Activated CD8-positive, alpha-beta memory T cell treated with anti-CD3 and anti-CD28 coated beads for 48 hours (primary cell): ENCODE measurements around the gene KBTBD3.

Experiments
- DNase-seq, 3 experiments: peaks; one replicate each; pipeline ENCODE4 v3.0.0-alpha.2; 2020; ENCODE audit warnings: low read depth in 2 of 3, low spot score in 2 of 3

The KBTBD3 gene, protein sequence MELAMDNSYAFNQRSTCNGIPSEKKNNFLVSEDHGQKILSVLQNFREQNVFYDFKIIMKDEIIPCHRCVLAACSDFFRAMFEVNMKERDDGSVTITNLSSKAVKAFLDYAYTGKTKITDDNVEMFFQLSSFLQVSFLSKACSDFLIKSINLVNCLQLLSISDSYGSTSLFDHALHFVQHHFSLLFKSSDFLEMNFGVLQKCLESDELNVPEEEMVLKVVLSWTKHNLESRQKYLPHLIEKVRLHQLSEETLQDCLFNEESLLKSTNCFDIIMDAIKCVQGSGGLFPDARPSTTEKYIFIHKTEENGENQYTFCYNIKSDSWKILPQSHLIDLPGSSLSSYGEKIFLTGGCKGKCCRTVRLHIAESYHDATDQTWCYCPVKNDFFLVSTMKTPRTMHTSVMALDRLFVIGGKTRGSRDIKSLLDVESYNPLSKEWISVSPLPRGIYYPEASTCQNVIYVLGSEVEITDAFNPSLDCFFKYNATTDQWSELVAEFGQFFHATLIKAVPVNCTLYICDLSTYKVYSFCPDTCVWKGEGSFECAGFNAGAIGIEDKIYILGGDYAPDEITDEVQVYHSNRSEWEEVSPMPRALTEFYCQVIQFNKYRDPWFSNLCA

DNA sequence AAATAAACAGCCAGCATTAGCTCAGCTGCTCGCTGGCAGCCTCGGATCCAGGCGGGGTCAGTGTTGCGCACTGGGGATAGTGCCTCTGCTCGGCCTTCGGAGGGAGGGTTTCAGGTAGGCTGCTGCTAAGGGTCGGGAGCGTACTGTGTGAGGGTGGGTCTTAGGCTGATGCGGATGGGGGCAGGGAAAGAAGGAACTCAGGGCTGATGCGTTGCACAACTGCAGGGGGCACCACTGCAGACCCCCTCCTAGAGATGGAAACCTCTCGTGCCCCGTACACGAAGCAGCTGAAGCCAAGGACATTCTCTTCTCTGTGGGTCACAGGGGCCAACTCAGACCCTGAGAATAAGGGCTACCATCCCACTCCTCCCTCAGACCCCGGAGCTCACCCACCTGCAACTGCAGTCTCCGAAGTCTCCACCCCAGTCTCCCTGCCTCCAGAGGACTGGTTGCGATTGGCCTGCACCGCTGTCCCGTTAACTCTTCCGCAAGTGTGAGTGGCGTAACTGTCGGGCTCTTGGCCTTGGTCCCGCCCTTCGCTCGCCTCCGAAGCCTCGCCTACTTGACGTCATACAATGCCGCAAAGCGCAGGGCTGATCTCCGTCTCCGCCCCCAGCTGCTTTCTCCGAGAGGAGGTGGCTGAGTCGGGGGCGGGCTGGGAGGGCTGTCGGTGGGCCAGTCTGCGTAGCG is at the start of gene KBTBD3:
Gene KBTBD3, minus strand, starts transcription at position 429 of the 690 bp plus-strand sequence. CDS start 18,250 bp downstream, outside the sequence.
- peak; percentile 79 to 95 (median 80) for DNase-seq

DNA sequence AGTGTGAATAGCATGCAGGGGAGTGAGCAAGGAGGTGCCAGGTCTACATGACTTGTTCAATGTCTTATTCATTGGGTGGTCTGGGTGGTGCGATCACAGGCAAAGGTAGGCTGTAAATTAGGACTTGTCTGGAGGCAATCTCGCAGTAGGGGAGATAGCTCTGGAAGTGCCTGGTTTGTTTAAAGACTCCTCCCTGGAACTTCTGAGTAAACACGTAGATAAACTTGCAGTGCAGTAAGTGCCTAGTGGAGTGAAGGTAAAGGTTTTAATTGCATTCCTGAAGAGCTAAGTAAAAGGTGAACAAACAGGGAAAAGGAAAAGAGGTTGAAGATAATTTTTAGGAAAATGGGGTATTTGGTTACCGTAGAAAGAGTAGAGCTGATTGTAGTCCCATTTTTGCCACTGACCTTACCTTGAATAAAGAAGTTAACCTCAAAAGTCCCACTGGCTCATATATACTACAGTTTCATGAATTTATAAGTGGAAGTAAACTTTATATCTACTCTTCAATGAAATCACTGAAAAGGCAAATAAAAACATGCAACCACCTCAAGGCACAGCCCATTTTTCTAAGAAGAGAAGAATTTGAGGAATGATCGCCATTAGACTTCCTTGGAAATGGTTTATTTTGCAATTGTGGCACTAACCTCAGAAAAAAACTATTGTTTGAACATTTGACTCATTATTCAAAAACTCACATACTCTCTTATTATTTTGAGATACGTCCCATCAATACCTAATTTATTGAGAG is 44.6 kb upstream of the KBTBD3 start:
- no peak for DNase-seq

DNA sequence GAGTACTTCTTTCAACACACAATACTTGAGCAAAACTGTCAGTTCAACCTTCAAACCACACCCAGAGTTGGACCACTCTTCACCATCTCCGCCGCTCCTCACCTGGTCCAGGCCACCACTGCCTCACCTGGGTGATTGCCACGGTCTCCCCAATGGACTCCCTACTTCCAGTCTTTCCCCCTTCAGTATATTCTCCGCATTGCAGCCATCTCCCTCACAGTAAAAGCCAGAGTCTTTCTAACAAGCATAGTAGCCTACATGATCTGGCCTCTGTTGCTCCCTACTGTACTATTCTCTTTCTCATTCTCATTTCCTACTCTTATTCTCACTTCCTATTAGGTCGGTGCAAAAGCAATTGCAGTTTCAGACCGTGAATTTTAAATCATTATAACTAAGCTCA is 28.8 kb upstream of the KBTBD3 start:
- DNase-seq: no peak

DNA sequence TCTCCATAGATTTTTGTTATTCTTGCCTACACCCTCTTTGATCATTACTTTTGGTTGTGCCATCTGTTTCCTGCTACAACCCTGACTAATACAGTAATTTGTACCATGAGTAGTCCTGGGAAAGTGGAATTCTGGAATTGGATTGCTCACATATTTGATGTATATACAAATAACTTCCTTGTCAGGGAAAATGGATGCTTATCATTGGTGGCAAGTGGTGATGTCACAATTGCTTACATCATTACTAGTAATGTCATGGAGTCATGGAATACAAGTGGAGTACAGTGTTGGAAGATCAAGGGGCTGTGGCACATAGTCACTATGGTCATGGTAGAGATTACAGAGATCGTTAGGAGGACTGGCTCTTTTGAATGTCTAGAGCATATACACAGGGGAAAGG is 24.7 kb upstream of the KBTBD3 start:
- no peak for DNase-seq

DNA sequence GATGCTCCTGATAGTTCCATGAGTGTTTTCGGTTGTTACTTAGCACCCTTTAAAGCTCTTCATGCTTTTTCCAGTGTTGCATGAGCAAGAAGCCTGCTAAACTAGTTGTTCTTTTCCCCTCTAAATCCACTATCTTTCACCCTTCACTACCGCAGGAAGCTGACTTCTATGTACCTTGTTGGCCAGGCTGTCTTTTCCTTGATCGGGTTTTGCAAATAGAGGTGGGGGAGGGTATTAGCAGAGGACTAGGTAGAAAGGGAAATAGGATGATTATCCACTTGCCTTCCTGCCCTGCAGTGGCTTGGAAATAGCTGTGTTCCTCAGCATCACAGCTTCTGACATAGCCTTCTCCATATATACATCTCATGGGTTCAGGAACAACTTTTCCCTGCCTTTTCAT is 24.2 kb upstream of the KBTBD3 start:
- DNase-seq: no peak

DNA sequence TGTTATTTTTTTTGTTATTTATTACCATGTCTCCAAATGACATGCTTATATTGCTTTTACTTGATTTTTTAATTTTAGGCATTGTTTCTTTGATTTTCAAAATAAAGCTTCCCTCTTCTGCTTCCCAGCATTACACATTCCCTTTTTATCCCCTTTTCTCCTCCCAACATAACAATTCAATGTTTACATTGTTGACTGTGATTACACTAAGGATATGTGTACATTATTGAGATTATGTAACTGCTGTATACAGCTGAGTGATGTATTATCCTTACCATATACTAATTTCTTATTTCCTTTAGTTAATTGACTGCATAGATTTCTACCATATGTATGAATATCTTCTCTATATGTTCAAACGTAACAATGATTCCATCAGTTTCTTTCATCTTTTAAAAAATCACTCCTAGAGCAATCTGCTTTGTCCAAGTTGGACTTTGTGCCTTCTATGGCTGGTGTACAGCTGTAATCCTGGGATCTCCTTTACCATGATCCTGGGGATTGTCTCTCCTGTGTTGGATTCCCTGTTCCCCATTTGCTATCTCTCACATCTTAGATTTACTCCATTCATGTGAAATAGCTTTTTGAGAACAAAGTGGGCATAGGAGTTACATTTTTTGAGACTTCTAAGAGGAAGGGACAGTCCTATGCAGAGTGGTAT is 21.9 kb upstream of the KBTBD3 start:
- DNase-seq: no peak

DNA sequence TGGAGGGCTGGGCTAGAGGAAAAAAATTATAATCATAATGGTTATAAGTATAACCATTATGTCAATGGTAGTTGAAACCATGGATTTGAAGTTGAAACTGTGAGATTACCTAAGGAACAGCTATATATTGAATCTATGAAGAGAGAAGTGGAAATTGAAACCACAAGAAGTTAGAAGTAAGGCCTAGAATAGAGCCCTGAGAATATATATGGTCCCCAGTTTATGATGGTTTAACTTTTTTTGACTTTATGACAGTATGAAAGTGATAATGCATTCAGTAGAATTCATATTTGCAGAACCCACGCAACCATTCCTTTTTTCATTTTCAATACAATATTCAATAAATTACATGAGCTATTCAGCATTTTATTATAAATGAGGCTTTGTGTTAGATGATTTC is 15.3 kb upstream of the KBTBD3 start:
- no peak for DNase-seq

DNA sequence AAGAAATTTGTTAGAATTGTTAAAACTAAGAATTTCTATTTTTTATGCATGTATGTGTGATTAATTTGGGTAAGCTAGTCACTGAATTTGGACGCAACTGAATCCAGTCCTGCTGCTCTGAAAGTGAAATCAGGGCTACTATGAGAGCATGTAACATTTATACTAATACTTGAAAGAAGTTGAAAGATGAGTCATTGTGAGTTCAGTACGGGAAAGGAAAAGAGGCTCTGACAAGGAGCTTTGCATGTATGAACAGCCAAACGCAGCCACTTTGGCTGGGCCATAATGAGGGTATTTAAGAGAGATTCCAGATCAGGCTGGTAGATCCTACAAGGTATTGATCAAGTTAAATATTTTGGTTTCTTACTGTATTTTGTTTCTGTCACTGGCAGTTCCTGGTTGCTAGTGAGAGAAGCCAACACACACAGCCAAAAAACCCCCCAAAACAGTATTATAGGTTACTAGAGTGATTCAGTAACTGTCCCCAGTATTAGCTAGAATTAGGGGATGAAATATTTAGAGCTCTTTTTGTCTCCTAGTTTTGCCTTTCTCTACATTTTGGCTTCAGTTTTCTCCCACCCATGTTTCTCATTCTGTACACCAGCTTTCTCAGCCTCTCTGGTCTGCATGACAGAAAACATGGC is 14.5 kb upstream of the KBTBD3 start:
- no peak for DNase-seq

DNA sequence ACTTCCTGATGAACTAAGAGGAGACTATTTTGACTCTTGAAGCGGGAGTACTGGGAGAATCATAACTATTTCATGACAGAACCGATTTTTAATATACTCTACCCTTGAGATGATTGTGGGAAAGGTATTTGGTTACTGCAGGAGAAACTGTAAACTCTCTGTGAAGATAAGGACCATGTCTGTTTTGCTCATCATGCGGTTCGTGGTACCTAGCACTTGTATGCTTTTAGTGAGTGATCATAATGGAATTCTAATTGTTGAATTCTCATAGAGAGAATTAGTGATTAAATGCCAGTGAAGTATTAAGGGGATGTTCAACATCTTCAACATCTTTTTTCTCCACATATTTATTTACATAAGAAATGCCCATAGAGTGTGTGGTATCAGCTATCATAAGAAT is 11.7 kb upstream of the KBTBD3 start:
- no peak for DNase-seq

DNA sequence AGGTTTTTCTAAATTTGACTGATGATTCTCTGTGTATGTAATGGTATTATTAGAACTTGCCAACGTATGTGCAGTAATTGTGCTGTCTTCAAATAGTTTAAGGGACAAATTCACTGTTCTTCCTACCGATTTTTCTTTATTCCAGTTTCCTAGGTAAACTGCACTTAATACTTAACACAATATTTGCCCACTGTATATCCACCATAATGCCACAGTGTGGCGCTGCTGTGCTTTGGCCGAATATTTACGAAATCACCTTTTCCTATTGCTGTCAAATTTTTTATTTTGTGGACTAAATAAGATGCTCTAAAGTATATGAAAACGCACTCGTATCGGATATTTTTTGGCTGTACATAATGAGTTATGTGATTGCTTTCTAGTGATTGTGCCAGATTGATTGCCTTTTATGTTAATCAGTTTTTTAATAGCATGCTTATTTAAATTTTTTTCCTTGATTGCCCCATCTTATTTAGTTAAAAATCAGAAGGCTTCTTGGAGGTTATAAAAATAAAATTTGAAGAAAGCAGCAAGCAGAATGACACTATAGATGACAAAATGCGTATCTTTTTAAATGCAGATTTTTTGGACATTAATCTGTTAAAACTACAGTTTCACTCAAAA is 10.8 kb upstream of the KBTBD3 start:
- no peak for DNase-seq

DNA sequence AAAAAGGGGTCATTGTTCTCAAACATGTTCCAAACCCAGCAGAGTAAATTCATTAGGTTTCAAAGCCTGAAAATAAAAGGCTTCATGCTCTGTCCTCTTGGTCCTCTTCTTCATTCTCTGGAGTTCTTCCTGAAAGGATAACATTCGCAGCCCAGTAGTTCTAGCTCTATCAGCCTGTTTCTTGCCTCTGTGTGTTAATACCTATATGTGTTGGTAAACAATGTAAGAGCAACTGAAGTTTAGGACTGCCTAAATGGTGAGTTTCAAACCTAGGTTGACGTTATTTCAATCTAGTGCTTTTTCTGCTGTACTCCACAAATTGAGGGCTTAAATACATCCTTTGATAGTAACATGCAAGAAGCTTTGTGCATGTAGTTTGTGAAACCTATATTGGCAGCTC is 9.7 kb upstream of the KBTBD3 start:
- DNase-seq: no peak

DNA sequence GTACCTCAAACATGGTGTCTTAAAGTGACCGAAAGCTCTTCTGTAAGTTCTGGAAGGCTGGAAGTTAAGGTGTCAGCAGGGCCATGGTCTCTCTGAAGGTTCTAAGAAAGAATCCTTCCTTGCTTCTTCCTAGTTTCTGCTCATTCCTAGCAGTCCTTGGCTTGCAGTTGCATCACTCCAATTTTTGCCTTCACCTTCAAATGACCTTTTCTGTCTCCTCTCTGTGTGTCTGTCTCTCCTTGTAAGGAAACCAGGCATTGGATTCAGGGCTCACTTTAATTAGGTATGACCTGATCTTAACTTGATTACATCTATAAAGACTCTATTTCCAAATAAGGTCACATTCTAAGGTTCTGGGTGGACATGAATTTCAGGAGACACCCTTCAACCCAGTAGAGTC is 9.0 kb upstream of the KBTBD3 start:
- DNase-seq: no peak

DNA sequence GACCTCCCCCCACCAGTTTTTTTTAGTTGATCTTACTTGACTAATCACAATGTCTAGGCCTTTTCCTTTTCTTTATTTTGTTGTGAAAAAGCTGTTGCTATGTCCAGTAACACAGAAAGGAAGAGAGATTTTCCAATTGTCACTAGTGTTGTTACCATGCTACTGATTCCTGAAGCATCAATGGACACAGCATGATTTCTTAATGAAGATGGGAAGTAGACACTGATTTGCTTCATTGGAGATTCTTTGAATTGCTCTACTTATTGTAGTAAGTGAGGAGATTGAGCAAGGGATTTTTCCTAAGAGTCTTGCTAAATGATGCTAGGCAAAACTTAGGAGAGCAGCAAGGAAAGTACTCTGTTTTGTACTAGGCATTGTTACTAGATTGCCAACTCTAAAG is 4.9 kb upstream of the KBTBD3 start:
- DNase-seq: no peak

DNA sequence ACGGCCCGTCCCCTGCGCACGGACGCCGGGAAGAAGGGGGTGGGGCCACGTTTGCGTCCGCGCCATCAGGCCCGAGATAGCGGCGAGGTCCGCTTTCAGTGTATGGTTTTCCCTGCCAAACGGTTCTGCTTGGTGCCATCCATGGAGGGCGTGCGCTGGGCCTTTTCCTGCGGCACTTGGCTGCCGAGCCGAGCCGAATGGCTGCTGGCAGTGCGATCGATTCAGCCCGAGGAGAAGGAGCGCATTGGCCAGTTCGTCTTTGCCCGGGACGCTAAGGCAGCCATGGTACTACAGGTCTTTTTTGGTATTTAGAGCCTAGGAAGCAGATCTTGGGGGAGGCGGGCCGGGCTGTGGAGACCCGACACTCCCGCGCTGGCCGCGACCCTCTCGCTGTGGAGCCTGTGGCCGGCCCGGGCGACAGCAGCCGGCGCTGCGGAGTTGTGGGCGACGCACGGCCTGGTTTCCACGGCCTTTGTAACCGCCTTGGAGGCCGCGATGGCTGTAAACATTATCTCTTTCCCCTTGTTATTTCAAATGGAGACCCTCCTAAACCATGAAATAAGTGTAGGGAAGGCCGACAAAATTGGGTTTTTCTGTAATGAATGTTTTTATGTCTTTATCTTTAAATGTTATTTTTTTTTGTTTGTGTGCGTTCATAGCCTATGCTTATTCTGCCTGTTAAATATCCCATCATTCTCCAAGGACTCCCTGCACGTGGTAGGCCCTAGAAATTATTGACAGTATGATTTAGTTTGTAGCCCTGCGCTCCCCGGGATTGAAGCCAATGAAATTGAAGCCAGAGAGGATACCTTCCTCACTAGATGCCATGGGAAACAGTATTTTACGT is 685 bp upstream of the KBTBD3 start, which contains the start of gene AASDHPPT:
Gene AASDHPPT, plus strand, starts transcription at position 54 of the 847 bp plus-strand sequence. Its CDS starts 49 bp downstream, at position 103.
- DNase-seq: peak in 1 of 3 experiments; percentile 10

DNA sequence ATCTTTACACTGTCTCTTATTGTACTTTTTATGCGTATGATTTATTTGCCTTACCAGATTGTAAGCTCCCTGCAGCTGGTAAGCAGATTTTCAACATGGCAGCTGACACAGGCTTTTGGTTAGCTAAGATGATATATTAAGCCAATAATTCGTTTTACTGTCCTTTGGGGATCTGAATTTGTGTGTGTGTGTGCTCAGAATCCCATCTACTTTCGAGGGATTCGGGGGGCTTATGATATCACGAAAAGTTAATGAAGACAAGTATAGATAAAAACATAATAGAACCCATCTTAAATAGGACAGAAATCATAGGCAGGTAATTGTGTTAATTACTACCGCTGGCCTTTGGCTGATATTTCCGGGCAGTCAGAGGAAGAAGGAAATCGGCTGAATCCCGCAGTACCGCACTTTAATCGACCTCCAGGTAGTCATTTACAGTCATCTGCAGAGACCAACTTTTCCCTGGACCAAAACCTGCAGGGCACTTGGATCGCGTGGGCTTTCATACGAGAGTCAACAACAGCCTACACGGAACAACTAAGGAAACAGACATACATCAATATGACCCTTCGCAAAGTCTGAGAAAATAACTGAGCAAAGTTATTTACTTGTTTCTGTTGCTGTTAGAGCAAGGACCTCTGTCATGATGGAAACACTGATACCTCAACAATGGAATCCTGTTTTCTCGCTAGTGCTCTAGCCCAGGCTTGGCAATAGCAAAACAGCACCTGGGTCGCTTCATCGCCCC is 802 bp downstream of the KBTBD3 start:
- no peak for DNase-seq

DNA sequence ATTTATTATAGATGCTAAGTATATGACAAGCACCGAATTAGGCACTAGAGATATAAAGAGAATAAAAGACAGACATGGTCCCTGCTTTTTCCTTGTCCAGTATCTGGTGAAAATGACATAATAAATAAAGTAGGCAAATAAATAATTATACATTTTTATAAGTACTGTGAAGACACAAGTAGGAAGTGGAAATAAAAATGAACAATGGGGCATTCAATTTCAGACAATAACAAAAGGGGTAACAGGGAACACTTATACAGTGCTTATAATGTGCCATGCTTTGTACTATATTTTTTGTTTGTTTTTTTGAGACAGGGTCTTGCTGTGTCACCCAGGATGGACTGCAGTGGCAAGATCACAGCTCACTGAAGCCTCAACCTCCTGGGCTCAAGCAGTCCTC is 4.3 kb downstream of the KBTBD3 start:
- no peak for DNase-seq

DNA sequence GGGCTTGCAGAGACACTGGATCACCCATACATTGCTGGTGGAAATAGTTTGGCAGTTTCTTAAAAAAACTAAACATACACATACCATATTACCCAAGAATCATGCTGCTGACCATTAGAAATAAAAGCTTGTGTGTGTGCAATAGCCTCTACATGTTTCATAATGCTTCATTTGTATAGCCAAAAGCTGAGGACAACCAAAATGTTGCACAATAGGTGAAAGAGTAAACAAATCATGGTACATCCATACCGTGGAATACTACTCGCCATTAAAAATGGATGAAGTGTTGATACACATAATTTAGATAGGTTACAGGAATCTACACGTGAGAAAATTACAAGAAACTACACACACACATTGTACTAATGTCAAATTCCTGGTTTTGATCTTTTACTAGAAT is 6.5 kb downstream of the KBTBD3 start:
- DNase-seq: no peak

DNA sequence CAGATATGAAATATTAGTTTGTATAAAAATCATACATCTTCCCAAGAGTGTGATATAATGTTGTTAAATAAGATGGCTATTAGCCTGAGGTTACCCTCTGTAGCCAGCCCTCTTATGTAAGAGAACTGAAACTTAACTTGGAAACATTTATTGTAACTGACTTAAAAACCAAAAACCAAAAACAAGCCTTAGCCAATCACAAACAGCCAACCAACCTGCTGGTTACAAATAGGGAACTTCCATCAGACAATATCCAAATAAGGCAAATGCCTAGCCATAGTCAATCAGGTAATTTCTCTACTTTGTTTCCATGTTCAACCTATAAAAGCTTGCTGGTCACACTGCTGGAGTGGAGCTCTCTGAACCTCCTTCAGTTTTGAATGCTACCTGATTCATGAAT is 14.1 kb downstream of the KBTBD3 start:
- no peak for DNase-seq
